ENCODE results near the gene NHLRC2.
"Not testable (repeated sequence)": the region's sequence is repeated elsewhere in the genome, so short reads cannot be mapped to it uniquely, and the experiment has no call there.

NHLRC2 gene

GRCh38 chr10:113912582-113912981, 58.1 kb downstream of the NHLRC2 start:
- FAIRE-seq: no peak

- no peak for FAIRE-seq
Measured at GRCh38 chr10:113914956-113915355, 60.5 kb downstream of the NHLRC2 start.

DNA sequence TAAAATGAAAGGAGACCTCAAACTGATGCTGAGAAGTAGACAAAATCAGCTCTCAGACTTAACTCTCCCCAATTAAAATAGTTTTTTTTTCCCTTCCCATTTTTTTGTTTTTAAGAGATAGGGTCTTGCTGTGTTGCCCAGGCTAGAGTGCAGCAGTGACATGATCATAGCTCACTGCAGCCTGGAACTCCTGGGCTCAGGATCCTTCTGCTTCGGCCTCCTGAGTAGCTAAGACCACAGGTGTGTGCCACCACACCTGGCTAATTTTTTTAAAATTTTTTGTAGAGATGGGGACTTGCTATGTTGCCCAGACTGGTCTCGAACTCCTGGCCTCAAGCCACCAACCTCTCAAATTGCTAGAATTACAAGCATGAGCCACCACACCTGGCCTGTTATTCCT, 61.1 kb downstream of the NHLRC2 start:
- FAIRE-seq: no peak

- FAIRE-seq: no peak
Measured at GRCh38 chr10:113916053-113916452, 61.6 kb downstream of the NHLRC2 start.

GRCh38 chr10:113917636-113918035, 63.2 kb downstream of the NHLRC2 start:
- no peak for FAIRE-seq

DNA sequence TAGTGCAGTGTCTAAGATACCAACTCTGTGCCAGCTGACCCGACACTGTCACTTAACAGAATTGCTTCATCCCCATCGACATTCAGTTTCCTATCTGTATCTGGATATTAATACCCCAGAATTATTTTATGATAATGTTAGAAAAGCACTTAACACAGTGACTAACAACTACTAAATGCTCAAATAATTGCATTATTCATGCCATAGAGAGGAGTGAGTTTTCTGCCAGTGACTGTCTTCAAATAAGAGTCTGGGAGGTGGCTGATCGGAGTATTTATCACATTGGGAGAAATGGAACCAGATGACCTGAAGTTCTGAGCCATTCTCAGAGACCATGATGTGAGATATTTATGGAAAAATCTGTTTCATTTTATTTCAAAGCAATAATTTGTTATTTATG, 65.7 kb downstream of the NHLRC2 start:
- FAIRE-seq: no peak

DNA sequence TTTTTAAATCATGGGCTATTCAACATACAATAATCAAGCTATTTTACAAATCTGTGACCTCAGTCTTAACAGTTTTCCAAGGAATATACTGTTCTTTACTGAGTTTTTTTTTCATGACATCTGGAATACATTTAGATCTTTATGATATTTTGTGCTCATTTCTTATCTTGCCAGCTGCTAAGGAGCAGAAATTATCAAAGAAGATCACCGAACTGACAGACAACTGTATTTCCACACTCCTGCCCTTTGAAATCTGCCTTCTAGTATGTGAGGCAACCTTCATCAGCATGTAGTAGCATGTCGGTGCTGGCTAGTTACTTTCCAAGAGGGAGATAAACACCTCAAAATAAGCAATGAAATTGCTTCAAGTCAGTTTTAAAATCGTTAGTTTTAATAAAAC, 66.4 kb downstream of the NHLRC2 start:
- no peak for FAIRE-seq

DNA sequence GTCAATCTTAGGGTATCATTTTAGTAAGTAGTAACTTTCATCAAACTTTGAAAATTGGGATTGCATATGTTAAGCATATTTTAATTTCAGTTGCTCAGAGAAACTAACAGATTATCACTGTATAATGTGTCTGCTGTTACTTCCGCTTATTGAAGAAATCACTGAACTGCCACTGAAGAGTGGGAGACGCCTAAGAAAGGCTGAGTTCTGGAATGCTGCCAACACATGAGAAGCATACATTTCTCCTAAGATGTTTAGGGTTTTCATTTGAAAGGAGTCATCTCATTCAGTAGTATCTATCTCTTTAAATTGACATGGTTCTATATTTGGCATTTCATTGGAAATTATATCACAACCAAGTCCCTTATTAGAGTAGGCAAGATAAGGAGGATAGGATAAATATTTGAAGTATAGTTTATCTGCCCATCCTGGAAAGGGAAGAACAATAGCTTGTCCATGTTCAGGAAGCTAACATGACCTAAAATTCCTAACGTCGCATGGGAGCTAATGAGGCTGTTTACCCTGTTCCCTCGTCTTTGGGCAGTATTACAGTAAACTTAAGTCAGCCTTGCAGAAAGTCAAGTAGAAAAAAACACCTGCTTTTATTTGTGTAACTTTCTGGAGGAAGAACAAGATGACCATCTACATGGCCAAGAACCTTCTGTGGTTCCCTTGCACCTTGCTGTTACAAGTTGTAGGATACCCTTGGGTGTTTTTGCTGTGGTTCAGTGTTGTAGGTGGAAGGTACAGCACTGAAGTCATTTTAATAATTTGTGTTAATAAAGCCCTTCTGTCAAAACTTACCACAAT, 67.3 kb downstream of the NHLRC2 start:
- FAIRE-seq: no peak

GRCh38 chr10:113922787-113923570, 68.5 kb downstream of the NHLRC2 start:
- FAIRE-seq: no peak

DNA sequence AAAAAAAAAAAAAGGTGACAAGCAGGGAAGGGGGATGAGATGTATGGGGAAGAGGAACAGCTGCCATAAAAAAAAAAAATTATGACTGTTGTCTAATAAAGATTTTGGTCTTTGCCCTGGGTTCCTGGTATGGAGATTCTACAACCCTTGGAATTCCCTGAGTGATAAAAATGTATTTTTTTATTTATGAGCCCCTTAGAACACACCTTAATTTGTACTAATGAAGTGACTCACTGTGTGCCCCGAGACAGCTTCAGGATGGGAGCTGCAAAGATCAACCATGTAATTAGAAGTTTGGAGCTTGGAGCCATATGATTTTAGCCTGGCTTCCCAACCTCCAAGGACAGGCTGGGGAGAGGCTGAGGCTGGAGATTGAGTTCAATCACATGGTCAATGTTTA, 69.7 kb downstream of the NHLRC2 start:
- FAIRE-seq: no peak

GRCh38 chr10:113924664-113925063, 70.2 kb downstream of the NHLRC2 start:
- no peak for FAIRE-seq

DNA sequence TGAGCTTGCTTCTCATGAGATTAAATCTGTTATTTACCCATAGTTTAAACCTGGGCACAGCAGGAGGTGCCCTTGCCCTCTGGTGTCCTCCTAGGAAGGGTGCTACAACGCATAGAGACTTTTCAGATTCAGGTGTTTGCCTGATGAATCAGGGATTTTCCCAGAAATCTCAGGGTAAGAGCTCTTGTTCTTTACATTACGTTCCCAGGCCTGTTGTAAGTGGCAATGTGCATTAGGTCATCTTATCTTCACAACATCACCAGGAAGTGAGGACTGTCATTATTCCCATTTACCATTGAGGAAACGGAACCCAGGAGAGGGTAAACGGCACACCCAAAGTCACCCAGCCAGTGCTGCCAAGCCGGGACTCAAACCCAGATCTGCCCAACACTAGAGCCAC, 73.0 kb downstream of the NHLRC2 start:
- FAIRE-seq: no peak

DNA sequence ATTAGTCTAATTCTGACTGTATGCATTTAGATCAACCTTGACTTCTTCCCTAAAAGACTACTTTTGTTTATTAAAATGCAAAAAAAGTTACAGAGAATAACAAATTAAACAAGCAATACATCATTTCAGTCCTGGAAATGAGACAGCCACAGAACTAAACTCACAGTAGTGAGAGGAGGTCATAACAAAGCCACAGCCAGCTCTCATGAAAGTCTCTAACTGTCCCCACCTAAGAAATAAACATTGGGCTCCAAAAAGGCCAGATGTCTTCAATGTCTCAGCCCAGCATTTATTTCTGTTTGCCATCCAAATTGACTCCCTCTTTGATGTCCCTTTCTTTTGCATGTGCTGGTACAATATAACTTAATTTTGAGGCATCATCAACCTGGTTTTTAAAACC, 74.4 kb downstream of the NHLRC2 start:
- no peak for FAIRE-seq

- FAIRE-seq: no peak
Measured at GRCh38 chr10:113929522-113929921, 75.1 kb downstream of the NHLRC2 start.

DNA sequence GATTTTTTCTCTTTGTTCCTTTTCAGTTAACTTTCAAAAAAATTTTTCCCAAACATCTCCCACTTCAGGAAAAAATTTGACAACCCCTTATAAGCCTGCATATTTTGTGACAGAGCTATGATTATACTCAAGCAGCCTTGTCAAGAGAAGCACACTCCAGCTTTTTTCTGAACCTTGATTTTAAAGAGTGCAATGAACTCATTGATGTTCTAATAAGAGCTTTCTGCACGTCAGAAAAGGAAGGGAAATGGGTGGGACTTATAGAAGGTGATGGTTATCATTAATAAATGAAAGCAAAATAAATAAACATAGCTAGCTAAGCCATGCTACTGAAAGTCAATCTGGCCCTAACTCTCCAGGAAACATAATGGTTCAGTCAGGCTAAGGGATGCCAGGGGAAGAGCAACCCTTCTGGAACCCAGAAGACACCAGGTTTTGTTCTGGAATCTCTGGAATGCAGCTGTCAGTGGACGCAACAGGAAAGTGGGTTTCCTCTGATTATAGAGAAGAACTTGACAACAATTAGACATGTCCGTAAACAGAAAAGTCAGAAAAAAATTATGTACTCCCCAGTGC, 76.1 kb downstream of the NHLRC2 start:
- FAIRE-seq: no peak

GRCh38 chr10:113932854-113933253, 78.4 kb downstream of the NHLRC2 start:
- FAIRE-seq: no peak

DNA sequence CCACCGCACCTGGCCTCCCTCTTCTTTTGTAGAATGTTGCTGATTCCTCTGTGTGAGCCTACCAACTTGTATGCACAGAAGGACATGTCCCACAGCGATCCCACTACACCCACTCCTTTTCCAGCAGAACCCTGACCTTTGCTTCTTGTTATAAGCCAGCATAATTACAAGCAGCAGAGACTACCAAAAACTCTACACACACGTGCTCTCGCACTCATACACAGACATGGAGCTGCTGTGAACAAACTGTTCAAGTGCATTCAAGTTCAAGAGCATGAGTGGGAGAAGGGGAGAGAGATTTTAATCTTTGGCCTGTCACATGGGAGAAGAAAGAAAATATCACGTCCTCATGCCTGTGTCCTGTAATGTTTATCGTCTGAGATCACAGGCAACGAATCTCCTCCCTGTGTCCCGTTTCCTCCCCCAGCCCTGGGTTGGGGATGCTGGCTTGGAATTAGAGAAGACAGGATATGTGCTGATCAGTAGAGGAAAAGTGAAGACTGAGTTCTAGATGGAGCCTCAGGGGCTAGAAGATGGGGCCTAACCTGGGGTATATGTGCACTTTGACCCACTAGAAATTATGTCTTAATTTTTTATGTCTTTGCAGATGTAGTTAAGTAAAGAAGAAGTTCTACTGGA, 79.6 kb downstream of the NHLRC2 start:
- FAIRE-seq: no peak

DNA sequence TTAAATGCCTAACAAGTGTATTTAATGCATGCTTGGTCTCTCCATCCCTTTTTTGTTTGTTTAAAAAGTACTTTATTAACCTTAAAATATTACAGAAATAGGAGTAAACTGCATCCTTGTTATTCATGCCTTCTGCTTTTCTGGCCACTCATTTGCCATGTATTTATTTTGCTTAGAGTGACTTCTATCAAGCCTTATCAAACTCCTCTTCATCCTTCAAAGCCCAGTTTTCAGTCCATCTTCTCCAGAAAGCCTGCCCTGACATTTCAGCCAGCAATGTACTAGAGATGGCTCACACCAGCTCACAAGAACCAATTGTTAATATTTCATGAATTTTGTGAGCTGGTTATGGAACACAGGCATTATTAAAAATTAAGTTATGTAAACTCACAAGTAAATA, 82.8 kb downstream of the NHLRC2 start:
- FAIRE-seq: no peak

- FAIRE-seq: no peak
Measured at GRCh38 chr10:113937756-113938155, 83.3 kb downstream of the NHLRC2 start.

DNA sequence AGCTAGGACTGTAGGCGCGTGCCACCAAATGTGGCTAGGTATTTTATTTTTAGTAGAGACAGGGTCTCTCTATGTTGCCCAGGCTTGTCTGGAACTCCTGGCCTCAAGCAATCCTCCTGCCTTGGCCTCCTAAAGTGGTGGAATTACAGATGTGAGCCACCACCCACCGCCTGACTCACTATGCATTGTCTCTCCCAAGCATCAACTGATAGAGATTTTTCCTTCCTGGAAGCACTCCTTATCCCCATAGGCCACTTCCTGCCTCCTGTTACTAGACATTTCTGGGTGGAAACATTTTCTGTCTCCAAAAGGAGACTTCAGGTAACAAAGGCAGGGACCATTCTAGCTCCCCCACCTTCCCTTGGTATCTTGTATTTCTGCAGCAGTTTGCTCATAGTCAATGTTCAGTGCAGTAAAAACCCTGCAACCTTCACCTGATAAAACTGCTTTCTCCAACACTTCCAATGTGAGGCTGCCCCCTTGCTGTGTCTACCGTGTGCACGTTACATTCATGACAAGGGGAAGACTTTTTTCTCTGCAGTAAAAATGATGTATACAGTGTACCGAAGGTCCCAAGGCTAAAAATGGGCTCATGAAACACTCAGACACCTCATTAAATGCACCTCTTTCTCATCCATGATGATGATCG, 84.9 kb downstream of the NHLRC2 start:
- FAIRE-seq: no peak

DNA sequence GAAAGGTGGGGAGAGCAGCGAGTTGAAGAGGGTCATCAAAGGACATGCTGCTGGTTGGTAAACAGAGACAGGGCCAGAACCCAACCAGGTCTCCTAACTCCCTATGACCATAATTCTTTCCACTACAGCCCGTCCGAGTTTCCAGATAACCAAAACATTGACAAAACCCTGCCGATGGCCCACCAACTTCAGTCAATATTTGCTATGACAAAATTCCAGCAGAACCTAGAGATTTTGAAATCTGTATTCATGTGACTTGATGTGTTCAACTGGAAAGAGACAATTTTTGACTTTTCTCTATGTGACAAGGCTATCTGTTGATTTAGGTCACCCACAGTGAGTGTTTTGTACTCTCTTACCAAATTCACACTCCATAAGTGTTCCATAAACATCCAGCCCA, 86.7 kb downstream of the NHLRC2 start:
- FAIRE-seq: no peak

DNA sequence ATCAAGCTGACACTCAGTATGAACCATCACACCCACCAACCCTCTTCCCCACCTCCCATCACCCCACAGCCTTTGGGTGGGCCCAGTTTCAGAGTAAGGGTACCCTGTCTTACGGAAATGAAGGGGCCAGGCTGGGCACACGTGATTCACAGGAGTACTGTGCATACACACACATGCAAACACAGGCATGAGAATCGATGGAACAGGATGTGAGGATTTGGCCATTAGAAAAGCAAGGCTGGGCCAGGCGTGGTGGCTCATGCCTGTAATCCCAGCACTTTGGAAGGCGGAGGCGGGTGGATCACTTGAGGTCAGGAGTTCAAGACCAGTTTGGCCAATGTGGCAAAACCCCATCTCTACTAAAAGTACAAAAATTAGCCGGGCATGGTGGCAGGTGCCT, 88.7 kb downstream of the NHLRC2 start:
- not testable (repeated sequence) for FAIRE-seq

All from TTC549 (cell line).